Skin of body (tissue), 2 donors: Measurements from ENCODE around the gene TBL1X. TPM values are rescaled to one million over a fixed set of nuclear protein-coding genes. Genes with fewer than 3 reads are reported as not detected.

Source experiments
- DNase-seq: peaks from one replicate; lab custom pipeline; 2025; lab: John Stamatoyannopoulos, UW
- total RNA-seq: library from RNA; depleted of rRNA; stranded (reverse); fragments of >200 nt; gene quantifications from one replicate; pipeline ENCODE4 v1.2.3, GENCODE V29; 2014

TBL1X gene
- total RNA-seq, 1 donor from 2014 or later, result 13.2 TPM

- no peak for DNase-seq
Measured at GRCh38 chrX:9619133-9619532, 154.3 kb downstream of the TBL1X start.

- no peak for DNase-seq
Measured at GRCh38 chrX:9619581-9619980, 154.7 kb downstream of the TBL1X start.

GRCh38 chrX:9622128-9622527 lies 157.3 kb downstream of the TBL1X start:
- DNase-seq, result no peak

GRCh38 chrX:9626379-9626778 lies 161.5 kb downstream of the TBL1X start:
- no peak for DNase-seq

GRCh38 chrX:9627922-9628321 lies 163.1 kb downstream of the TBL1X start:
- no peak for DNase-seq

- no peak for DNase-seq
Measured at GRCh38 chrX:9628779-9629493, 164.1 kb downstream of the TBL1X start.

- no peak for DNase-seq
Measured at GRCh38 chrX:9634551-9634950, 169.7 kb downstream of the TBL1X start.

- DNase-seq, result no peak
Measured at GRCh38 chrX:9635368-9635767, 170.5 kb downstream of the TBL1X start.

GRCh38 chrX:9635803-9636202 lies 170.9 kb downstream of the TBL1X start:
- no peak for DNase-seq

GRCh38 chrX:9638871-9639270 lies 174.0 kb downstream of the TBL1X start:
- DNase-seq, result no peak

- no peak for DNase-seq
Measured at GRCh38 chrX:9642270-9642995, 177.6 kb downstream of the TBL1X start.

GRCh38 chrX:9643807-9644206 lies 178.9 kb downstream of the TBL1X start:
- DNase-seq, result no peak

- DNase-seq, result no peak
Measured at GRCh38 chrX:9644335-9644734, 179.5 kb downstream of the TBL1X start.

- DNase-seq, result no peak
Measured at GRCh38 chrX:9646471-9647224, 181.8 kb downstream of the TBL1X start.

GRCh38 chrX:9647431-9647830 lies 182.6 kb downstream of the TBL1X start:
- DNase-seq, result no peak

GRCh38 chrX:9650091-9650490 lies 185.2 kb downstream of the TBL1X start:
- no peak for DNase-seq

GRCh38 chrX:9651737-9652136 lies 186.9 kb downstream of the TBL1X start:
- DNase-seq, result no peak

- DNase-seq, result no peak
Measured at GRCh38 chrX:9654929-9655328, 190.1 kb downstream of the TBL1X start.

GRCh38 chrX:9656277-9656676 lies 191.4 kb downstream of the TBL1X start:
- DNase-seq, result no peak

- no peak for DNase-seq
Measured at GRCh38 chrX:9656871-9657270, 192.0 kb downstream of the TBL1X start.

GRCh38 chrX:9657590-9658256 lies 192.9 kb downstream of the TBL1X start:
- no peak for DNase-seq

- DNase-seq, result no peak
Measured at GRCh38 chrX:9658409-9658808, 193.6 kb downstream of the TBL1X start.
